Left forelimb (tissue), 1 donor: ENCODE measurements around the gene MOB1B.
"Not testable (repeated sequence)": the region's sequence is repeated elsewhere in the genome, so short reads cannot be mapped to it uniquely, and the experiment has no call there.

Source experiments
- DNase-seq: peaks from one replicate; pipeline ENCODE4 v3.0.0-alpha.2; 2018; ENCODE audit warnings: low spot score

MOB1B gene

DNA sequence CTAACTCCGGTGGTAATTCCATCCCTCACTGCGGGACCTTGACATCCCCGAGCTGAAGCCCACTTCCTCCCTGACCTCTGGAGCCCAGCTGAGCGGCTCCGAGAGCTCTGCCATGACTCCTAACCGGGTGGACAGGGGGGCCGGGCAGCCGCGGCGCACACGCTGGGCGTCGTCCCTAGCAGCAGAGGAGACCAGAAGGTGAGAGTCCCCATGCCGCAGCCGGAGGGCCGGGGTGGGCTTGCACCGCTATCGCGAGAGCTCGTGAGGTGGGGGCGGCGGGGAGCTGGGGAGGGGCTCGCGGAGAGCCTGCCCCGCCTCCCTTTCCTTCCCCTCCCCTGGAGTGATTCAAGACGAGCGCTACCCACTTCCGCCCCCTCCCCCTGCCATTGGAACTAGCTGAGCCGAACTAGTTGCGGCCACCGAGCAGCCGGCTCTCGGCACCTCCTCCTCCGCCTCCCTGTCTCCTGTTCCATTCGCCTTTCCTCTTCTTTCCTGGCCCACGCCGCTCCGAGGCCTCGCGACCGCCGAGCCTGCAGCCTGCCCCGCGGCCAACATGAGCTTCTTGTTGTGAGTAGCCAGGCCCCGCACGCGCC, at the start of gene MOB1B:
Gene MOB1B, plus strand, starts transcription at position 386 of the 593 bp plus-strand sequence. Its CDS starts 168 bp downstream, at position 554.
- peak; percentile 96 for DNase-seq

DNA sequence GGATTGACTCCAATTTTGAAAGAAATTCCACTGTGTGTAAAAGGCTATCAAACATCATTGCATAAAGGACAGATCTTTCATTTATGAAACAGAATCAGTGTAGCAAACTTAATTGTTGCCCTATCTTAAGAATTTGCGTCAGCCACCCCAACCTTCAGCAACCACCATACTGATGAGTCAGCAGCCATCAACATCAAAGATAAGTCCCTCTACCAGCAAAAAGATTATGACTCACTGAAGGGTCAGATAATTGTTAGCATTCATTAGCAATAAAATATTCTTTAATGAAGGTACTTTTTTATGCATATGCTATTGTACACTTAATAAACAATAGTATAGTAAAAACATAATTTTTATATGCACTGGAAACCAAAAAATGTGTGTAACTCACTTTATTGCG, 46.7 kb upstream of the MOB1B start:
- no peak for DNase-seq

DNA sequence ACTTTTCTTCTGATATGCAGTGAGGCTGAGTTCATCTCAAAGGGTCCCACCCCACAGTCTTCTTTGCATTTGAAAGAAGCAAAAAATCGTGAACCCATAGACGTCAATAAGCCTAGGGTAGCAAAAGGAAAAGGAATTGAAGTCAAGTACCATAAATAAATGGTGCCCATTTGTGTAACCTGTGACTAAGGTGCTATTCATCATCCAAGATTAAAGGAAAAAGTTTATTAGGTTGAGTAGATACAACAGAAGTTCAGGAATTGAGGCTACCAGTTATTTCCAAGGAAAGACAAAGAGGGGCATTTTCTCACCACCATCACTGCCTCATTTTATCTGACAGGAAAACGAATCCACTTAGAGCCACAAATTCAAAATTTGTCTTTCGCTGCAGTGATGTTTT, 43.7 kb upstream of the MOB1B start:
- DNase-seq: no peak

DNA sequence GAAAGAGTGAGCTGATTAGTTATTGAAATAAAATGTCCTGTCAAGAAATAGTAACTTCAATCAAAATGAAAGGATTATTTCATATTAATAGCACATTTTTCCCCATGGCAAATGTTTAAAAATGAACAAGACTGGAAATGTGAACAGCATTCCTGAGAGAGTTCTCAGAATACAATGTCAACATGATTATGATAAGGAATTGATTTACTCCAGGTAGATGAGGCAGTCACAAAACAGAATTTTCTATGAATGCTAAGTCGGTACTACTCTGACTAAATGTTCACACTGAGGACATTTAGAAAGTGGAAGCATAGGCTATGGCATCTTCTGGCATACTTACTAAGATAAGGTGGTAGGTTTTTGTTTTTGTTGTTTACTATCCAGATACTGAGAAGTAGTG, 43.1 kb upstream of the MOB1B start:
- DNase-seq: no peak

DNA sequence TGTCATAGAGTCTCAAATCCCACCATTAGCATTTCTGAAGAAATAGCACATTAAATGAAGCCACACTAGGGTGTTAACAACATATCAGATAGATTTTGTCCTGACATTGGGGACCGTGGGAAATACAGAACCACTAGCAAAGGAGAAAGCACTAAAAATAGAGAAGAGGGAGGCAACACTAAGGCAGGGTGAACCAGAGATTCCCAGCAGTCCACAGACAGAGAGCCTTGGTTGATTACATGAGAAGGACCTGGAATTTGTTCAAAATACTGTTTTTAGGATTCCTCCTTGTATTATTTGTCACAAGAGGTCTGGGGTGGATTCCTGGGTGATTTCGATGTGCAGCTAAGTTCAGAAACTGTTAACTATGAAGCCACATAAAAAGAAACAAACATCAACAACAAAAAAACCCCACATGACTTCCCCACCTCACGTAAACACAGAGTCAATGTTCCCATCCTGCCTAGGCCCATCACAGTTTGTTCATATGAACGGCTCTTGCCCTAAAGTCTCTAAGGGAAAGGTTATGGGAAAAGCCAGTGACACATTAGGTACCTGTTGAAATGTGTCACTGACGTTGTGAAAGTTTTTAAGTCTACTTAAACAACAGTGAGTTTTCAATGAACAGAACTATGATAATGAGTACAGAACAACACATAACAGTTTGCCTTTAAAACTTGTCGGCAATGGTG, 38.9 kb upstream of the MOB1B start:
- no peak for DNase-seq

DNA sequence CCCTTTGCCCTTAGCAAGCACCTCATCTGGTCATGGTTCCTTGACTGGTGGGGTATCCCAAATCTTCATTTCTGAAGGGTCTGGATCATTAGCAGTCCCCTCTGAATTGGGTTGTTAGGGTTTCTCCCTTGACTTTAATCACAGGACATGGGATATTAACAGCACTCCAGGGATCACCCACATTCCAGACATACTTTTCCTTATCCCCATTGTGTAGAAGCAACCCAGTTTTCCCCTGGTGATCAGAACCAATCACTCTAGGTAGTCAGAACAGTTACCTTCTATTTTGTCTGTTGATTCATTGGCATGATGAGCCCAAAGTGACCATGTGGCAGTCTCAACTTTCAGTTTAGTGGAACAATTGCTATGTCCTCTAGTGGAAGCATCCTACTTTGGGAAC, 33.4 kb upstream of the MOB1B start:
- DNase-seq: no peak

DNA sequence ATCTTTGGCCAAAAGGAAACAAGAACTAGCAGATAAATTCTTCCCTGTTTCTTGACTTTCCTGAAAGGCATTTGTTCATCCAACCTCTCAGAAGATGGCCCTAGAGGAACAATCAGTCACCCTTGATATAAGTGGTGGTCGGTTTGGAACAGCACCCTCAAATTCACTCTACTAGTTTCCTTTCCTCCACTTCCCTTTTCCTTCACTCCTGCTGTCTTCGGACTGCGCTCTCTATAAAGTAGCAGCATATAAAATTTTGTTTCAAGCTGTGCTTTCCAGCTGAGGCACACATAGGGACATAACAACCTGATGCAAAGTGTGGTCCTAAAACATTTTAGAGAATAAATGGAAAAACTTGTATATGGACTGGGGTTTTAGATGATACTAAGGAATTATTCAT, 29.0 kb upstream of the MOB1B start:
- no peak for DNase-seq

DNA sequence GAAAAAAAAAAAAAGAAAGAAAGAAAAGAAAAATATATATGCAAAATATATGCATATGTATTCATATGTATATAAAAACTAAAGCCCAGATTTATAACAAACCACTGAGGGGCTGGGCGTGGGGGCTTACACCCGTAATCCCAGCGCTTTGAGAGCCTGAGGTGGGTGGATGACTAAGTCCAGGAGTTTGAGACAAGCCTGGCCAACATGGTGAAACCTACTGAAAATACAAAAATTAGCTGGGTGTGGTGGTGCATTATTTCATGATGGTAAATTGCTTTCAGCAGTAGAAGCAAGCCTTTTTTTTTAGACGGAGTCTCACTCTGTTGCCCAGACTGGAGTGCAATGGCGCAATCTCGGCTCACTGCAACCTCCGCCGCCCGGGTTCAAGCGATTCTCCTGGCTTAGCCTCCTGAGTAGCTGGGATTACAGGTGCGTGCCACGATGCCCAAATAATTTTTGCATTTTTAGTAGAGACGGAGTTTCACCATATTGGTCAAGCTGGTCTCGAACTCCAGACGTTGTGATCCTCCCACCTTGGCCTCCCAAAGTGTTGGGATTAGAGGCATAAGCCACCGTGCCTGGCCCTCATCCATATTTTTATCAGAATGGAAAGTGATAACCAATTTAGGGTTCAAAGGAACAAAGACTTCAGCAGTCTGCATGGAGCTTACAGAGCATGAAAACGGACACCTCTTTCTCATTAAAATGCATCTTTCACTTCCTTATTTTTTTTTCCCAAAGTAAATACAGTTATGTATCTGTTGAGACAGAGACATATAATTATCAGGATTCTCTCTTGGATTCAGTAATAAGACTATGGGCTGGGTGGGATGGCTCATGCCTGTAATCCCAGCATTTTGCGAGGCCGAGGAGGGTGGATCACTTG, 27.7 kb upstream of the MOB1B start:
- DNase-seq: no peak

DNA sequence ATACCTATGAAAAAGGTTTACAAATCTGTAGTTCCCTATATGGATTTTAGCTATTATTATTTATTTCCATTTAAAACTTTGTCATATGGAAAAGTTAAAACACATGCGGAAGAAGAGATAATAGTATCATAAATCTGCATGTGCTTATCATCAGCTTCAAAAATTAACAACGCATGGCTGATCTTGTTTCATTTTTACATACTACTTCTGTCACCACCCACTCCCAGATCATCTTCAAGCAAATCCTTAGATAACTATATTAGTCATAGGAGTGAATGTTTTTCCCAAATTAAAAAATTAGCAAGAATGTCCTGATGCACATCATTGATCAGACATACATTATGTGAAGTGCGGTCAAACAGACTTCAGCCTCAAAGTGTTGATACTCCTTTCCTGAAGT, 24.6 kb upstream of the MOB1B start:
- no peak for DNase-seq

DNA sequence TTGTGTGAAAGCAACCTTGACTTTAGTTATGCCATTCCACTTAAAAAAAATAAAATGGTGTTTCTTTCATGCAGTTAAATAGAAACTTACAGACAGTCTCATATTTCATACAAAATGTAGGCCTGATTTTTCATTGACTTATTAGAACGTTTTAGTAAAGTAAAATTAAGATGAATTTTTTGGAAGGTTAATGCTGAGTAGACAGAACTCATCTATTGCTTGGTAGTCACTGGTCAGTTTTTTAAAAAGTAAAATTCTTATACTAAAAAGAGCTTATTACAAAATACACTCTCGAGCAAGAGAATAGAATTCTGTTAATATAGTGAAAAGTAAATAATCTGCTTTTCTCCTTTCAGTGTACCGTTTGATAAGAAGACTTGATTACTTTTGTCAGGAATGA, 21.4 kb upstream of the MOB1B start:
- no peak for DNase-seq

DNA sequence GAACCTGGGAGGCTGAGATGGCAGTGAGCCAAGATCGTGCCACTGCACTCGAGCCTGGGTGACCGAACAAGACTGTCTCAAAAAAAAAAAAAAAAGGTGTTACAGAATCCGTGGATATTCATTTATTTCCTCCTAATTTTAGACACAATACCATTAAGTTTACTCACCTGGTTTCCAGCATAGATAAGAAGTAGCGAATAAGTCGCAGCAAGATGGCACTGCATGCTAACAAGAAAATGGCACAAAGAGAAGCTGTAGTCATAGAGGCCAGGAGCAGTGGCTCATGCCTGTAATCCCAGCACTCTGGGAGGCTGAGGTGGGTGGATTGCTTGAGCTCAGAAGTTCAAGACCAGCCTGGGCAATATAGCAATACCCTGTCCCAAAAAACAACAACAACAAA, 17.0 kb upstream of the MOB1B start:
- DNase-seq: no peak

DNA sequence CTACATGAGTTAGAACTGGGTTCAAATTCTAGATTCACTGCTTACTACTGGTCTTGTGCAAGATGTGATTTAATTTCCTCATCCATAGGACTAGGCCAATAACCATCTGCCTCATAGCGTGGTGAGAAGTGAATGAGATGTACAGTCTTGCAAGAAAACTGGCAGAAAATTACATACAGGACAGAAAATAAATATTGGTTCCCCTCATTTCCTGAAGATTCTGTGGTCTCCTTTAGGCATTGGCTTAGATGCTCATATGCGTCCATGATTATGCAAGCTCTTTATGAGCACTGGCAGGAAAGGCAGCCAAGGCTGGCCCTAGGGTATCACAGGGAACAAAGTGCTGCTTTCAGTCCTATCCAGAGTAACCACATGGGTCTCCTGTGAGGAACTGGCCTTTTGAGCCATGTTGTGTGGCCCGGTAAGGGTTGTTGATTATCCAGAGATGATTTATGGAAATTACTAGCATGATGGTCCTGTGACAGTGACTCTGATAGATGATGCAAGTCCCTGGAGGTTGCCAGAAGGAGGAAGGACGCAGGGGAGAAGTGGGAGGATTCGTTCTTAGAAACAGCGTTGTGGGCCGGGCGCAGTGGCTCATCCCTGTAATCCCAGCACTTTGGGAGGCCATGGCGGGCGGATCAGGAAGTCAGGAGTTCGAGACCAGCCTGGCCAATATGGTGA, 9.9 kb upstream of the MOB1B start:
- DNase-seq: no peak

DNA sequence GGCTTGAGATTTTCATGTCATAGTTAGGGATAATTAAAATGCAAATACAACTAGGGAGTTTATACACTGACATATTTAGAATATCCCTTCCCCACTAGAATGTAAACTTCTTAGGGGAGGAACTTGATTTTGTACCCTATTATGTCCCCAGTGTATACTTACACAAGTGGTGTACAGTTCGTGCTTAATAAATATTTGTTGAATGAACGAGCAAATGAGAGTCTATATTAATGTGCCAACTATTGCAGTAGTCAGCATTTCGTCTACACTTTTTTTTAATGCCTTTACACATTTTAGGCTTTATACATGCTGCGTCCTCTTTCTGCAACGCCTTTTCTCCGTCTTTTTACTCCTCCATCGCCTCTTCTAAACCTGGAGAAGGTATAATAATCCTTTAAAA, 8.4 kb upstream of the MOB1B start:
- DNase-seq: no peak

DNA sequence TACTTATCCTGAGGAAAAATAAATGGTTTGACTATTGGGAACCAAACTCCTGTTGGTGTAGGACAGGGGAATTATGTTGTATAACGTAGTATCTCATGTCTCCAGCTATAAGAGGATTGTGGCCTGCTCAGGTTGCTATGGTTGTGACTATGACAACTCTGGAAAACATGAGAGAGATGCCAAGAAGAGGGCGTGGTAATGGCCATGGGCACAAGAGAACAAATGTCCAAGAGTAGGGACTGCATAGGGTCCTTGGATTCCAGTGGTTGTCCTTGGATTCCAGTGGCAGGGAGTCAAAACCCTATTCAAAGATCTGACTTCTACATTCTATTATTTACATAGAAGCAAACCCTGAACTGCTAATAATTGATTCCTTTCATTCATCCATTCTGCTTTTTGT, 6.8 kb upstream of the MOB1B start:
- no peak for DNase-seq

DNA sequence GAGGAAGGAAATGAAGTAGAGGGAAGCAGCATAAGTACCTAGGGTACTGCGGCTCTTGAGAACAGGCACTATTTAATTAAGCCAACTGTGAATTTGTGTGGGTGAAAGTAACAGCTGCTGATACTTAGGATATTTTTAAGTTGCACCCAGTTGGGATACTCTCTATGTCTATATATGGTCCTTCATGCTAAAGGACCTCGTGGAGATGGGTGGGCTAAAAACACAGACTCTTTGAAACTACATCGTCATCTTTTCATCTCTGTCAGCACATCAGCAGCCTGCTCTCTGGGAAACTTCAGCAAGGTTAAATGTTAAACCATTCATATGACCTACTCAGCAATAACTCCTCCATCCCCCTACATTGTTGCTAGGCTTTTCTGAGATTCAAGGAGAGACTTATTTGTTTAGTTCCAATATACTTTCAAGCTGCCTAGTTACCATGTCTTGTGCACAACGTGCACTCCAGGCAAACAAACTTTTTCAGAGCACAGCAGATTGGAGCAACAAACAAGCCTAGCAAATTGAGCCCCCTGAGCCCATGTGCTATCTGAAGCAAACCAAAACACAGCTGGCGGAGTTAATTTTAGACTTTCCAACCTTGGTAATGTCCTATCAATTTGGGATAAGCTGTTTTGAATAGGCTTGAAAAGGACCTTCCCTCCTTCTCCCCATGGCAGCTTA, 6.2 kb upstream of the MOB1B start:
- no peak for DNase-seq

DNA sequence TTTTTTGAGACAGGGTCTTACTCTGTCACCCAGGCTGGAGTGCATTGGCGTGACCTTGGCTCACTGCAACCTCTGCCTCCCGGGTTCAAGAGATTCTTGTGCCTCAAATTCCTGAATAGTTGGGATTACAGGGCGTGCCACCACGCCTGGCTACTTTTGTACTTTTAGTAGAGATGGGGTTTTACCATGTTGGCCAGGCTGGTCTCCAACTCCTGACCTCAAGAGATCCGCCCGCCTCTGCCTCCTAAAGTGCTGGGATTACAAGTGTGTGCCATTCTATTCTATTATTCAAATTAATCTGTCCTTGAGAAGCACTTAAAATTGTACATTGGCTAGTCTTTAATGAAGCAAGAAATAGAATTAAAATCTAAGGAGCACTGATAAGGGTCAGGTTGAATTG, 3.6 kb upstream of the MOB1B start:
- DNase-seq: not testable (repeated sequence)

DNA sequence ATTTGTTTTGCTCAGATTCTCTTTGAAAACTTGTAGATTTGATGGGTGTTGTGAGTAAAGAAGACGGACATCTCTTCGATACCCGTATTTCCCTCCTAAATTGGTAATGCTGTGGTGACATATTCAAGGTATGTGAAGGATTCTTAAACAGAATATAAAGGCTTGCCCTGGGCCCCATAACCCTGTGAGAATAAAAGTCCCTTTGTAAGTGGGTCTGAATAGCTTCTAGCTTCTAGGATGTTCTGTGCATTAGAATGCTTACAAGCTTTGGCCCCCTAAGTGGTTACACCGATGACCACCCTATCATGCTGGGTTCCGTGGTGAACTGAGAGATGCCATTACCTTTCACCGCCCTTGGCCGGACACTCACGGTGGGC, 574 bp upstream of the MOB1B start:
- no peak for DNase-seq

DNA sequence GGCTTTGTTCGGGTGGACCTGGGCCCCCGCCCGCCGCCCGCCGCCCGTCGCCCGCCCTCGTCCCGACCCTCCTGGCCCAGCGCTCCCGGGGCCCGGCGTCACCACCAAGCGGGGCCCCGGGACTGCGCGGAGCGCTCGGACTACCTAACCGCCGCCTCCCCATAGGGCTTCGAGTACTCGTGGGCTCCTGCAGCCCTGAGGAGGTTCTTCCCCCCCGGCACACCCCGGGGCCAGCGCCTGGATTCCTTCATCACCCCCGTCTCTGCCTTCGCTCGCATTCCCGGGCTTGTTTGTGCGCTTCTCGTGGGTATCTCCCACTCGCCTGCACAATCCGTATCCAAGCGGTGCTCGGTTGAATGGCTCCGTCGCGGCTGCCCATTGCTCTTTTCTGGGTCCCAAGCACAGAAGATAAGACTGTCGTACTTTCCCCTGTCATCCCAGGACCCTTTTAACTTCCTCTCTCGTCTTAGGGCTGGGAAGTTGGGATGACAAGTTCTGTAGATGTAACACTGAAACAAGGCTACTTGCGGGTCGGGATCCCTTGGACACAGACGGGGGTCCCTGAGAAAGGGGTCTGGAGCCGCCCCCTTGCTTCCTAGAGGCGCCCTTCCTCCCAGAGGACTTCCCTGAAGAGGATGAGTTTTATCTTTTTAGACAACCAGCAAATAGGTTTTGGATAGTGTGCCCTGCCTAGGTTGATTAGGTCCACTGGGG, 565 bp downstream of the MOB1B start:
- DNase-seq: no peak

DNA sequence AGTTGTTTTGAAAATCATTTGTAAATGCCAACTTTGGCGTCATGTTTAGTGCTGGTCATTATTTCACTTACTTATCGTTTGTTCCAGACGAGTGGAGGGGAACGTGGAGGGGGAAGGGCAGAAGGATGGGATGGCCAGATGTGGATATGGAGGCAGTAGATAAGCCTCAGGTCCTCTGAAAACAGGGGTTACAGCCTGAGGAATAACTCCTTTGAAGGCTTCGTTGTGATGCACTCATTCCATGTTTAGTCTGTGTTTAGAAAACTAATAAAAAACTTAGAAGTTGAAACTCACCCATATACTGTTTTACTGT, 1.1 kb downstream of the MOB1B start:
- DNase-seq: no peak

DNA sequence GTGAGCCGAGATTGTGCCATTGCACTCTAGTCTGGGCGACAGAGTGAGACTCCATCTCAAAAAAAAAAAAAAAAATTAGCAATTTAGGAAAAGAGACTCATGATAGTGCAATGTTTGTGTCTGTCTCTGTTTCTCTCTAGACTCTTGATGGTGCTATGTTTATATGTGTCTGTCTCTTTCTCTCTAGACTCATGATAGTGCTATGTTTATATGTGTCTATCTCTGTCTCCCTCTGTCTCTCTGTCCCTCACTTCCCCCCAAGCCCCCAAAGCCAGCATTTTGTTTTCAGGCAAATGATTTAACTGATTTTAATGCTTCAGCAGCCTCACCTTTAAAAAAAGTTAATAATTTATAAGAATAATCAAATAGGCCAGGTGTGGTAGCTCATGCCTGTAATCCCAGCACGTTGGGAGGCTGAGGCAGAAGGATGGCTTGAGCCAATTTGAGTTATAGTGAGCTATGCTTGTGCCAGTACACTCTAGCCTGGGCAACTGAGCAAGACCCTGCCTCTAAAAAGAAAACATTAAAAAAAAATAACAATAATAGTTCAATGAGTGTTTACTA, 6.9 kb downstream of the MOB1B start:
- DNase-seq: no peak

DNA sequence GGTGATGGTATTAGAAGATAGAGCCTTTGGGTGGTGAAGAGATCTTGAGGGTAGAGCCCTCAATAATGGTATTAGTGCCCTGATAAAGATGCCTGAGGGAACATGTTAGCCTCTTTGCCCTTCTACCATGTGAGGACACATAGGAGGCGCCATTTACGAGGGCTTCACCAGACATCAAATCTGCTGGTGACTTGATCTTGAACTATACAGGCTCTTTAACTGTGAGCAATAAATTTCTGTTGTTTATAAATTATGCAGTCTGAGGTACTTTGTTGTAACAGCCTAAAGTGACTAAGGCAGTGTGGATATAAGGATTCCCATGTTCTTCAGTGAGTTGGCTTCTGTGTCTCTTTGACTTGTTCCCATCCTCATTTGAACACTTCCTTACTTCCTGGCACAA, 11.8 kb downstream of the MOB1B start:
- no peak for DNase-seq
